ENCODE measurements around the gene MBD3.

MBD3 gene

GRCh38 chr19:1556390-1557070 lies 36.1 kb downstream of the MBD3 start:
- H3K9me3 Mint-ChIP-seq = no peaks in the 10 kb centered on the region
- no peak overlapping the region for H3K4me3 Mint-ChIP-seq
- no peaks in the 10 kb centered on the region for H3K27me3 Mint-ChIP-seq (ENCODE audit: low read depth)
- H3K4me1 Mint-ChIP-seq = peaks cover 5% of the 10 kb centered on the region
- TF ChIP-seq, protein P1, sequence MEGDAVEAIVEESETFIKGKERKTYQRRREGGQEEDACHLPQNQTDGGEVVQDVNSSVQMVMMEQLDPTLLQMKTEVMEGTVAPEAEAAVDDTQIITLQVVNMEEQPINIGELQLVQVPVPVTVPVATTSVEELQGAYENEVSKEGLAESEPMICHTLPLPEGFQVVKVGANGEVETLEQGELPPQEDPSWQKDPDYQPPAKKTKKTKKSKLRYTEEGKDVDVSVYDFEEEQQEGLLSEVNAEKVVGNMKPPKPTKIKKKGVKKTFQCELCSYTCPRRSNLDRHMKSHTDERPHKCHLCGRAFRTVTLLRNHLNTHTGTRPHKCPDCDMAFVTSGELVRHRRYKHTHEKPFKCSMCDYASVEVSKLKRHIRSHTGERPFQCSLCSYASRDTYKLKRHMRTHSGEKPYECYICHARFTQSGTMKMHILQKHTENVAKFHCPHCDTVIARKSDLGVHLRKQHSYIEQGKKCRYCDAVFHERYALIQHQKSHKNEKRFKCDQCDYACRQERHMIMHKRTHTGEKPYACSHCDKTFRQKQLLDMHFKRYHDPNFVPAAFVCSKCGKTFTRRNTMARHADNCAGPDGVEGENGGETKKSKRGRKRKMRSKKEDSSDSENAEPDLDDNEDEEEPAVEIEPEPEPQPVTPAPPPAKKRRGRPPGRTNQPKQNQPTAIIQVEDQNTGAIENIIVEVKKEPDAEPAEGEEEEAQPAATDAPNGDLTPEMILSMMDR (IDR thresholded peaks at IDR 0.05; ENCODE audit: unreplicated experiment in 3 of 3) = no peak
- H3K27ac Mint-ChIP-seq = no peak overlapping the region
- peaks cover 26% of the 10 kb centered on the region for H3K36me3 Mint-ChIP-seq (ENCODE audit: low read depth)

DNA sequence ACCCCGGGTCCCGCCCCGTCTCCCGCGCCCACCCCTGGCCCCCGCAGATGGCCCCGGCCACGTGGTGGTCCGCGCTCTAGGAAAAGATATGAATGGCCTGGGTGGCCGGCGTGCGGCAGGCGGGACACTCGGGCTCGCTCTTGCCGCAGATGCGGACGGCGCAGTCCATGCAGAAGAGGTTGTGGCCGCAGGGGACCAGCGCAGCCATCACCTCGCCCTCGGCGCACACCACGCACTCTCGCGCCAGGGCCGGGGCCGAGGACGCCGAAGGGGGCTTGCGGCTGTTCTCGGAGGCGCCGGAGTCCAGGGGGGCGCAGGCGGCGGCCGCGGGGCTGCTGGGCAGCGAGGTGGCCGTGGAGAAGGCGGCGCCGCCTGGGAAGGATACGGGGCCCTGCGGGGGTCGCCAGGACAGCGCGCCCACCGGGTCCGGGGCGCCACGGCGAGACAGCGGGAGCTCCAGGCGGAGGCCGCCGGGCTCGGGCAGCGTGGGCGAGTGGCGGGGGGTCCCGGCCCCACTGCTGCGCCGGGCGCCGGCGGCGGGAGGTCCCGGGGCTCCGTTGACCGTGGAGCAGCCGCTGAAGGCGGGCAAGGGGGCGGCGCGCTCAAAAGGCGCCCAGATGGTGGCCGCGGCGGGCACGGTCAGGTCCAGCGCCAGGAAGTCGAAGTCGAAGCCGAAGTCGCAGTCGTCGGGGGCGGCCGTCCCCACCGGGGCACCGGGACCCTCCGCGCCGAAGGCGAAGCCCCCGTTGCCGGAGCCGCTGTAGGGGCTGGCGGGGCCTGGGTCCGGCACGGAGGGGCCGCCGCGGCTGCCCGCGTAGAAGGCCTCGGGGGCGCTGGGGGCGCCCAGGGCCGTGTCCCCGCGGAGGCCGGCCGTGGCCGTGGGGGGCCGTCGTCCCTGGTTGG lies 36.9 kb downstream of the MBD3 start:
- Mint-ChIP-seq H3K9me3 (no peaks in the 10 kb centered on the region), H3K27ac (no peak overlapping the region), H3K27me3 (ENCODE audit: low read depth) (no peaks in the 10 kb centered on the region), H3K4me1 (peaks cover 5% of the 10 kb centered on the region), H3K36me3 (ENCODE audit: low read depth) (peaks cover 22% of the 10 kb centered on the region), H3K4me3 (no peak overlapping the region)
- TF ChIP-seq, protein P1 (IDR thresholded peaks at IDR 0.05; ENCODE audit: unreplicated experiment in 3 of 3) = no peak

DNA sequence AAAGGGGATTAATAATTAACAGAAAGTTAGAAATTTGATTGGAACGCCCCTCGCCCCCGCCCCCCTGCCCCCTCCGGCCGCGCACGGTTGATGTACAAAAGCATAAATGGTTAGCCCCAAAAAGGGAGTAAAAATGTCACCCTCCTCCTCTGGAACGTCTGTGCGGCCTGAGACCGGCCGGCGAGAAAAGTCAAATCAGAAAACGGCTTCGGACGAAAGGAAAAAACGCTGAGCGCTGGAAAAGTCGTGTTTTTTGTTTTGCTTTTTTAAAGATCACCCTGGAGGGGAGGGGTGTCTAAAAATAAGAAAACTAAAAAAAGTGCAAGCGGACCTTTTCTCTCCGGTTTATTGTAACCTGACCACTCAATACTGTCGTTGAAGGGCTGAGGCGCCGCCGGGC lies 37.7 kb downstream of the MBD3 start:
- H3K27ac Mint-ChIP-seq = no peak overlapping the region
- TF ChIP-seq, protein P1 (IDR thresholded peaks at IDR 0.05; ENCODE audit: unreplicated experiment in 3 of 3) = no peak
- H3K9me3 Mint-ChIP-seq = no peaks in the 10 kb centered on the region
- peaks cover 5% of the 10 kb centered on the region for H3K4me1 Mint-ChIP-seq
- peaks cover 22% of the 10 kb centered on the region for H3K36me3 Mint-ChIP-seq (ENCODE audit: low read depth)
- H3K4me3 Mint-ChIP-seq = no peak overlapping the region
- H3K27me3 Mint-ChIP-seq (ENCODE audit: low read depth) = no peaks in the 10 kb centered on the region

DNA sequence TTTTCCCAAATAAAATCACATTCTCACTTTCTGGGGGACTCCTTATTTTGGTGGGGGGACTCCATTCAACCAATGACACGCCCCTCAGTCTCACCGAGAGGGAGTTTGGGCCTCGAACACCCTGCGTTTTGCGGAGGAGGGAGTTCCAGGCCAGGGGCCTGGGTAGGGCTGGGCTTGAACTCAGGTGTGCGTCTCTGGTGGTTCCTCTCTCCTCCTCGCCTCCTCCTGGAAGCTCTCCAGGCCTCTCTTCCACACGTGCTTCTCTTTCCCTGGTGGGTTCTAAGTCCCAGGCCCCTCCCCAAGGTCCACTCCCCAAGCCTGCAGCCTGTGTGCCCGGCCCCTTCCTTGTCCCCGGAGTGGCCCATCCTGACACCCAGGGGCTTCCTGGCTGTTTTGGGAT lies 39.2 kb downstream of the MBD3 start:
- Mint-ChIP-seq H3K4me3 (no peak overlapping the region), H3K36me3 (ENCODE audit: low read depth) (peaks cover 17% of the 10 kb centered on the region), H3K4me1 (no peaks in the 10 kb centered on the region), H3K9me3 (no peaks in the 10 kb centered on the region), H3K27ac (no peak overlapping the region), H3K27me3 (ENCODE audit: low read depth) (peaks cover 4% of the 10 kb centered on the region)
- TF ChIP-seq, protein P1 (IDR thresholded peaks at IDR 0.05; ENCODE audit: unreplicated experiment in 3 of 3) = no peak

DNA sequence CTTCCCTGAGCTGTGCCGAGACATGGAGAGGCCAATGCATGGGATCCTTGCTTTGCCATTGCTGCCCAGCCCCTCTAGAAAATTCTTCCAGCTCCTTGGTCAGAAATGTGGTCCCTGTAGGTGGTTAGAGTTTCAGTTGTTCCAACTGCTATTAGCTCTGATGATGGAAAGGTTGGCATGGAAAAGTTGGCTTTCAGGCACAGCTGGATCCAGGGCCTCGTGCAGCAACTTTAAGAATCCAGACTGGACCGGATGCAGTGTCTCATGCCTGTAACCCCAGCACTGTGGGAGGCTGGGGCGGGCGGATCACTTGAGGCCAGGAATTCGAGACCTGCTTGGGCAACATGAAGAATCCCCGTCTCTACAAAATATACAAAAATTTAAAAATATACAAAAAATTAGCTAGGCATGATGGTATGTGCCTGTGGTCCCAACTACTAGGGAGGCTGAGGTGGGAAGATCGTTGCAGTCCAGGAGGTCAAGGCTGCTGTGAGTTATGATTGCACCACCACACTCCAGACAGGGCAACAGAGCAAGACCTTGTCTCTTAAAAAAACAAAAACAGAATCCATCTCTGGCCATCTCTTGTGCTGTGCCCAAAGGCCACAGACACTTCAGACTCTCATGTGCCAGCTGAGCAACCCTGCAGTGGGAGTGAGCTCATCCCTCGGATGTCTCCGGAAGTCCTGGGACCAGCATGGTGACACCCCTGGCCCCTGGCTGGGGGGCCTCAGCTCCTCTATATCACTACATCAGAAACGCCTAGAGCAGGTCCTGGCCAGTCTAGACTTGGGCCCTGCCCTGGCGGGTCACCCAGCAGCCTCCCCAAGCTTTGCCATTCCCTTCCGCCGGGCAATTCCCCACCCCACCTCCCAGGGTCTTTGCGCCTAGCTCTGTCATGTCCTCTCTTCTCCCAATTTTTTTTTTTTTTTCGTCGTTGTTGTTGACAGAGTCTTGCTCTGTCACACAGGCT lies 41.3 kb downstream of the MBD3 start:
- no peak overlapping the region for H3K4me3 Mint-ChIP-seq
- H3K27ac Mint-ChIP-seq = no peak overlapping the region
- H3K27me3 Mint-ChIP-seq (ENCODE audit: low read depth) = peaks cover 5% of the 10 kb centered on the region
- H3K4me1 Mint-ChIP-seq = no peaks in the 10 kb centered on the region
- no peaks in the 10 kb centered on the region for H3K9me3 Mint-ChIP-seq
- H3K36me3 Mint-ChIP-seq (ENCODE audit: low read depth) = peaks cover 4% of the 10 kb centered on the region
- TF ChIP-seq, protein P1 (IDR thresholded peaks at IDR 0.05; ENCODE audit: unreplicated experiment in 3 of 3) = no peak

All from nephron (organoid).